H1 (cell line): ENCODE results near the gene BACE1. TPM values are rescaled to one million over a fixed set of nuclear protein-coding genes. Genes with fewer than 3 reads are reported as not detected.

Experiments
- CTCF ChIA-PET: fragments of 300-600 bp; sonication (Branson Sonifier 250); formaldehyde crosslinking; loops from one replicate; lab custom pipeline; 2021; ENCODE audit not compliant: partially characterized antibody; lab: Charles Lee
- POLR2A ChIA-PET: fragments of 300-600 bp; sonication (Branson Sonifier 250); formaldehyde crosslinking; loops from one replicate; lab custom pipeline; 2021; ENCODE audit warnings: inconsistent platforms; ENCODE audit not compliant: partially characterized antibody; lab: Charles Lee
- DNase-seq, 2 experiments: peaks; one replicate each; pipeline versions ENCODE4 v3.0.0 to v3.0.0-alpha.2; 2010 to 2022; ENCODE audit warnings: low spot score in 2 of 2, low read depth in 1 of 2, mixed read lengths in 1 of 2
- FAIRE-seq: peaks from 2 replicates; lab custom pipeline; 2011; peaks lifted over from hg19 to GRCh38; lab: Jason Lieb, UNC
- H2AFZ ChIP-seq: 2 replicates; pipeline ENCODE4 v1.8.1; 2012; ENCODE audit warnings: low read length, inconsistent platforms
- H2AK5ac ChIP-seq: 2 replicates; pipeline ENCODE4 v1.6.1; 2013; ENCODE audit warnings: low read depth, low read length
- H2BK120ac ChIP-seq: replicated peaks from 2 replicates; pipeline ENCODE3; 2013; ENCODE audit warnings: low read depth, low read length, inconsistent platforms
- H2BK12ac ChIP-seq: 2 replicates; pipeline ENCODE4 v1.6.1; 2013; ENCODE audit warnings: low read depth, low read length
- H2BK15ac ChIP-seq: 2 replicates; pipeline ENCODE4 v1.6.1; 2013; ENCODE audit warnings: low read length
- H2BK20ac ChIP-seq: 2 replicates; pipeline ENCODE4 v1.6.1; 2013; ENCODE audit warnings: low read length
- H2BK5ac ChIP-seq: 2 replicates; pipeline ENCODE4 v1.6.1; 2013; ENCODE audit warnings: low read depth, low read length
- H3K14ac ChIP-seq: 2 replicates; pipeline ENCODE4 v1.6.1; 2013; ENCODE audit warnings: inconsistent platforms; ENCODE audit not compliant: insufficient read length
- H3K18ac ChIP-seq: 2 replicates; pipeline ENCODE4 v1.6.1; 2013; ENCODE audit warnings: low read length; ENCODE audit errors: extremely low read depth
- H3K23ac ChIP-seq: 2 replicates; pipeline ENCODE4 v1.6.1; 2013; ENCODE audit warnings: inconsistent platforms; ENCODE audit not compliant: insufficient read length
- H3K23me2 ChIP-seq: 2 replicates; pipeline ENCODE4 v1.6.1; 2013; ENCODE audit warnings: low read depth, low read length
- H3K27ac ChIP-seq: 2 replicates; pipeline ENCODE4 v1.6.1; 2011; ENCODE audit warnings: low read depth, low read length, inconsistent platforms
- H3K27me3 ChIP-seq, 4 experiments: replicated peaks in 1 of 4; 1 replicate in 1 of 4; 2 replicates in 3 of 4; pipeline versions ENCODE4 v1.6.1 to v1.8.1; 2011 to 2013; ENCODE audit warnings: low read length in 3 of 4, mild to moderate bottlenecking in 3 of 4, inconsistent platforms in 2 of 4, mixed read lengths in 2 of 4, moderate library complexity in 1 of 4; ENCODE audit not compliant: control insufficient read depth in 3 of 4, insufficient read depth in 3 of 4; ENCODE audit errors: extremely low read depth in 1 of 4
- H3K36me3 ChIP-seq, 4 experiments: 2 replicates each; pipeline versions ENCODE4 v1.6.1 to v1.8.1; 2011 to 2013; ENCODE audit warnings: mild to moderate bottlenecking in 4 of 4, low read length in 3 of 4, moderate library complexity in 2 of 4, control low read depth in 1 of 4, inconsistent platforms in 1 of 4; ENCODE audit not compliant: insufficient read depth in 4 of 4, control insufficient read depth in 2 of 4
- H3K4ac ChIP-seq: replicated peaks from 2 replicates; pipeline ENCODE3; 2013; ENCODE audit warnings: low read length, low read depth, mixed read lengths, inconsistent platforms; ENCODE audit not compliant: insufficient read length
- H3K4me1 ChIP-seq, 4 experiments: replicated peaks in 1 of 4; 1 replicate in 1 of 4; 2 replicates in 3 of 4; pipeline versions ENCODE4 v1.6.1 to v1.8.1; 2011 to 2013; ENCODE audit warnings: low read length in 3 of 4, inconsistent platforms in 2 of 4, mixed read lengths in 1 of 4; ENCODE audit not compliant: insufficient read depth in 4 of 4, control insufficient read depth in 3 of 4
- H3K4me2 ChIP-seq, 2 experiments: 2 replicates each; pipeline versions ENCODE4 v1.6.1 to v1.8.1; 2011 to 2013; ENCODE audit warnings: low read depth in 2 of 2, low read length in 2 of 2, control low read depth in 1 of 2, inconsistent platforms in 1 of 2, mild to moderate bottlenecking in 1 of 2; ENCODE audit not compliant: insufficient read depth in 1 of 2
- H3K4me3 ChIP-seq, 4 experiments: fragments of 200-600, 300-600 bp in 1 of 4; sonication (generic), shearing (Covaris generic), sonication (Bioruptor Twin) in 1 of 4; 2 replicates each; pipeline versions ENCODE4 v1.5.1 to v1.8.1; 2011 to 2016; ENCODE audit warnings: low read length in 4 of 4, low read depth in 3 of 4, control low read depth in 2 of 4, inconsistent platforms in 2 of 4, mild to moderate bottlenecking in 2 of 4, mixed read lengths in 1 of 4, moderate library complexity in 1 of 4; ENCODE audit not compliant: insufficient read depth in 2 of 4; ENCODE audit errors: extremely low read depth in 1 of 4
- H3K56ac ChIP-seq: replicated peaks from 2 replicates; pipeline ENCODE3; 2013; ENCODE audit warnings: low read depth, mild to moderate bottlenecking, mixed read lengths, low read length, inconsistent platforms; ENCODE audit not compliant: insufficient read length
- H3K79me1 ChIP-seq: 2 replicates; pipeline ENCODE4 v1.6.1; 2013; ENCODE audit warnings: low read depth, low read length, control low read depth
- H3K79me2 ChIP-seq, 2 experiments: 2 replicates each; pipeline versions ENCODE4 v1.6.1 to v1.8.1; 2012 to 2013; ENCODE audit warnings: low read length in 2 of 2, mild to moderate bottlenecking in 2 of 2, inconsistent platforms in 1 of 2; ENCODE audit not compliant: insufficient read depth in 2 of 2, control insufficient read depth in 1 of 2
- H3K9ac ChIP-seq, 4 experiments: replicated peaks in 1 of 4; 1 replicate in 1 of 4; 2 replicates in 3 of 4; pipeline versions ENCODE4 v1.6.1 to v1.8.1; 2011 to 2013; ENCODE audit warnings: low read depth in 3 of 4, low read length in 3 of 4, control low read depth in 2 of 4, mild to moderate bottlenecking in 2 of 4, moderate library complexity in 2 of 4, inconsistent platforms in 1 of 4; ENCODE audit errors: extremely low read depth in 1 of 4
- H3K9me3 ChIP-seq, 2 experiments: 2 replicates each; pipeline versions ENCODE4 v1.6.1 to v1.8.1; 2012 to 2013; ENCODE audit warnings: mild to moderate bottlenecking in 2 of 2, moderate library complexity in 2 of 2, control low read depth in 1 of 2, inconsistent platforms in 1 of 2, low read depth in 1 of 2, low read length in 1 of 2, mixed read lengths in 1 of 2; ENCODE audit not compliant: insufficient read depth in 2 of 2
- H4K20me1 ChIP-seq, 2 experiments: replicated peaks in 1 of 2; 2 replicates each; pipeline versions ENCODE3 to v1.8.1; 2011 to 2013; ENCODE audit warnings: inconsistent platforms in 2 of 2, low read length in 2 of 2, mild to moderate bottlenecking in 1 of 2; ENCODE audit not compliant: insufficient read depth in 2 of 2, control insufficient read depth in 1 of 2
- H4K5ac ChIP-seq: 2 replicates; pipeline ENCODE4 v1.6.1; 2013; ENCODE audit warnings: low read length, low read depth, mixed read lengths, inconsistent platforms; ENCODE audit not compliant: insufficient read length
- H4K8ac ChIP-seq: 2 replicates; pipeline ENCODE4 v1.8.0; 2013; ENCODE audit warnings: mild to moderate bottlenecking, moderate library complexity, low read length, inconsistent platforms; ENCODE audit not compliant: insufficient read depth; ENCODE audit errors: extremely low read depth
- H4K91ac ChIP-seq: replicated peaks from 2 replicates; pipeline ENCODE3; 2013; ENCODE audit warnings: low read length, mixed read lengths, inconsistent platforms; ENCODE audit not compliant: insufficient read length
- CHD2 ChIP-seq: IDR thresholded peaks from 2 replicates; pipeline ENCODE4 v1.6.1; 2012; ENCODE audit warnings: low read length, improper control_type of control experiment
- EGR1 ChIP-seq: IDR thresholded peaks from 2 replicates; pipeline ENCODE4 v1.6.1; 2011; ENCODE audit warnings: low read depth, low read length, borderline replicate concordance
- GTF2F1 ChIP-seq: IDR thresholded peaks from 2 replicates; pipeline ENCODE4 v1.6.1; 2012; ENCODE audit warnings: low read depth, low read length, improper control_type of control experiment, borderline replicate concordance
- NANOG ChIP-seq: IDR thresholded peaks from 2 replicates; pipeline ENCODE4 v1.6.1; 2011; ENCODE audit warnings: low read length, low read depth, mild to moderate bottlenecking, inconsistent platforms; ENCODE audit not compliant: insufficient read depth, poor library complexity, severe bottlenecking
- PHF8 ChIP-seq: fragments of 200-600 bp; sonication (generic); conservative IDR thresholded peaks from 2 replicates; pipeline ENCODE4 v1.7.1; 2012; ENCODE audit warnings: low read depth, mild to moderate bottlenecking, inconsistent platforms, low read length, moderate library complexity
- SIRT6 ChIP-seq: IDR thresholded peaks from one replicate; pipeline ENCODE4 v1.7.1; 2012; ENCODE audit warnings: low read length, inconsistent platforms
- SIX5 ChIP-seq: IDR thresholded peaks from 2 replicates; pipeline ENCODE4 v1.6.1; 2011; ENCODE audit warnings: mild to moderate bottlenecking, low read depth, low read length
- SP4 ChIP-seq: IDR thresholded peaks from 2 replicates; pipeline ENCODE4 v1.6.1; 2012; ENCODE audit warnings: low read length, inconsistent platforms
- YY1 ChIP-seq: IDR thresholded peaks from 2 replicates; pipeline ENCODE4 v1.6.1; 2011; ENCODE audit warnings: low read depth, mild to moderate bottlenecking, low read length
- WGBS, 2 experiments: shearing (Covaris generic) in 1 of 2; methylation state at CpG; one replicate each; pipeline versions ENCODE4 v1.1.6 to v1.1.7; 2013 to 2015; ENCODE audit warnings: low lambda C conversion rate in 2 of 2, mixed read lengths in 2 of 2, inconsistent platforms in 1 of 2, low coverage in 1 of 2, missing lambda C conversion rate in 1 of 2; ENCODE audit not compliant: insufficient replicate concordance in 2 of 2, insufficient coverage in 1 of 2, insufficient read length in 1 of 2; ENCODE audit errors: extremely low coverage in 1 of 2, missing lambda C conversion rate in 1 of 2; 5-methylcytosine and 5-hydroxymethylcytosine counted together
- polyA plus RNA-seq, 7 experiments: library from polyadenylated mRNA; depleted of rRNA in 3 of 7; stranded (reverse) in 5 of 7; unstranded in 2 of 7; fragments of >200 nt in 5 of 7; fragments of 200-250 nt in 2 of 7; gene quantifications; 1 replicate in 5 of 7; 2 replicates in 1 of 7; 4 replicates in 1 of 7; pipeline versions ENCODE4 v1.2.1 to v1.2.3, GENCODE V29; 2011 to 2013; ENCODE audit warnings: missing spikeins in 2 of 7, mixed read lengths in 2 of 7
- total RNA-seq: library from RNA; stranded (reverse); fragmentation: NEBNext Ultra II Directional; extraction: Animal tissue kit (Norgen Biotek cat#: 25700); gene quantifications from 2 replicates; pipeline ENCODE4 v1.2.1, GENCODE V29; 2021

The BACE1 gene
- total and polyA plus RNA-seq, 2 of the 8 experiments (the other 6 are each of a cell fraction or from before 2014, with no cell fraction given): 7.7 to 7.9 TPM

- H3K4me1 ChIP-seq: no peaks in the 10 kb centered on the region
- no peak overlapping the region for H3K56ac ChIP-seq
- no peak overlapping the region for H3K23ac ChIP-seq
- H4K8ac ChIP-seq: no peak overlapping the region
- no peaks in the 10 kb centered on the region for H3K9me3 ChIP-seq
- no peaks in the 10 kb centered on the region for H3K79me1 ChIP-seq
- H3K4me2 ChIP-seq: no peak overlapping the region
- TF ChIP-seq GTF2F1 (no peak), NANOG (no peak), SIX5 (no peak), CHD2 (no peak), SIRT6 (no peak), EGR1 (no peak), YY1 (no peak), SP4 (no peak), PHF8 (no peak)
- H3K4ac ChIP-seq: no peak overlapping the region
- H3K23me2 ChIP-seq: no peaks in the 10 kb centered on the region
- H3K14ac ChIP-seq: no peak overlapping the region
- no peaks in the 10 kb centered on the region for H4K20me1 ChIP-seq
- H3K18ac ChIP-seq: no peak overlapping the region
- no peak overlapping the region for H4K5ac ChIP-seq
- H2BK5ac ChIP-seq: no peak overlapping the region
- no peak overlapping the region for H3K9ac ChIP-seq
- H2BK15ac ChIP-seq: no peak overlapping the region
- no peak overlapping the region for H3K4me3 ChIP-seq
- no peaks in the 10 kb centered on the region for H3K27me3 ChIP-seq
- WGBS, 2 experiments: 91% methylated on average over 6 of the region's 6 CpGs; no CpG with 5 or more reads in 1 of the 2 experiments
- peaks cover 0 to 4% (median 0%) of the 10 kb centered on the region in 4 experiments; a peak in 1 of 8 replicates for H3K36me3 ChIP-seq
- no peak overlapping the region for H3K27ac ChIP-seq
- CTCF ChIA-PET: interaction anchor here (0.8 kb wide), 1 partner anchor 612 kb away, joined by 4 read pairs; no protein-coding TSS in a partner anchor
- H3K79me2 ChIP-seq: no peaks in the 10 kb centered on the region
- POLR2A ChIA-PET: interaction anchor here (0.6 kb wide), 1 partner anchor 108 kb away, joined by 4 read pairs; no protein-coding TSS in a partner anchor
- no peak for DNase-seq
- H2BK20ac ChIP-seq: no peak overlapping the region
- no peak overlapping the region for H2AK5ac ChIP-seq
- no peak overlapping the region for H2BK12ac ChIP-seq
- no peak overlapping the region for H4K91ac ChIP-seq
- H2AFZ ChIP-seq: no peak overlapping the region
- no peak for FAIRE-seq
- no peak overlapping the region for H2BK120ac ChIP-seq
These were observed 18.8 kb upstream of the BACE1 start for GRCh38 chr11:117334896-117335295.
